HepG2 (cell line): ENCODE measurements around the gene PHF10. TPM values are rescaled to one million over a fixed set of nuclear protein-coding genes. Genes with fewer than 3 reads are reported as not detected.
A peak's percentile ranks its signal among the peaks of the same experiment; 100 is the strongest.

Experiments
- EHMT2 ChIP-seq: fragments of 200-600 bp; sonication (generic); IDR thresholded peaks from 2 replicates; pipeline ENCODE4 v1.7.0; 2017; ENCODE audit warnings: antibody characterized with exemption, low read depth, low read length, borderline replicate concordance
- KLF12 ChIP-seq: sonication (generic); formaldehyde crosslinking; IDR thresholded peaks from 2 replicates; pipeline ENCODE4 v1.4.0; 2020; ENCODE audit warnings: missing genetic modification reagents, borderline replicate concordance
- NCOA2 ChIP-seq: sonication (generic); formaldehyde crosslinking; IDR thresholded peaks from 2 replicates; pipeline ENCODE4 v1.8.0; 2022; ENCODE audit warnings: inconsistent platforms
- NR1H2 ChIP-seq: sonication (generic); formaldehyde crosslinking; IDR thresholded peaks from 2 replicates; pipeline ENCODE4 v1.8.1; 2022; ENCODE audit warnings: low read depth, missing genetic modification reagents, borderline replicate concordance
- NR2F1 ChIP-seq, 2 experiments: fragments of 450-650 bp in 1 of 2; formaldehyde crosslinking in 1 of 2; IDR thresholded peaks; 2 replicates each; pipeline versions ENCODE4 v1.5.0 to v1.6.1; 2016 to 2020; ENCODE audit warnings: mild to moderate bottlenecking in 1 of 2, missing compliant biosample characterization in 1 of 2, missing genetic modification reagents in 1 of 2, moderate library complexity in 1 of 2
- PRDM15 ChIP-seq: sonication (generic); formaldehyde crosslinking; IDR thresholded peaks from 2 replicates; pipeline ENCODE4 v1.4.0; 2020; ENCODE audit warnings: missing genetic modification reagents
- RXRB ChIP-seq: IDR thresholded peaks from 2 replicates; pipeline ENCODE4 v1.6.1; 2016; ENCODE audit warnings: borderline replicate concordance, missing genetic modification reagents, missing compliant biosample characterization
- YEATS4 ChIP-seq: sonication (generic); formaldehyde crosslinking; IDR thresholded peaks from 2 replicates; pipeline ENCODE4 v1.4.0; 2020; ENCODE audit warnings: missing genetic modification reagents, borderline replicate concordance
- ZFYVE20 ChIP-seq: sonication (generic); formaldehyde crosslinking; IDR thresholded peaks from 2 replicates; pipeline ENCODE4 v1.8.0; 2023; ENCODE audit warnings: low read depth, mild to moderate bottlenecking, moderate library complexity, missing genetic modification reagents, borderline replicate concordance
- ZNF230 ChIP-seq: sonication (generic); formaldehyde crosslinking; IDR thresholded peaks from 2 replicates; pipeline ENCODE4 v1.4.0; 2020; ENCODE audit warnings: mild to moderate bottlenecking, missing genetic modification reagents
- ZNF253 ChIP-seq: sonication (generic); formaldehyde crosslinking; IDR thresholded peaks from 2 replicates; pipeline ENCODE4 v1.8.0; 2022; ENCODE audit warnings: mild to moderate bottlenecking, missing genetic modification reagents, borderline replicate concordance
- ZNF496 ChIP-seq: sonication (generic); formaldehyde crosslinking; IDR thresholded peaks from 2 replicates; pipeline ENCODE4 v1.8.1; 2023; ENCODE audit warnings: mild to moderate bottlenecking, moderate library complexity, missing genetic modification reagents; ENCODE audit not compliant: insufficient replicate concordance
- ZNF546 ChIP-seq: sonication (generic); formaldehyde crosslinking; conservative IDR thresholded peaks from 2 replicates; pipeline ENCODE4 v1.8.1; 2023; ENCODE audit warnings: mild to moderate bottlenecking, missing genetic modification reagents
- ZNF577 ChIP-seq: sonication (generic); formaldehyde crosslinking; IDR thresholded peaks from 2 replicates; pipeline ENCODE4 v1.4.0; 2020; ENCODE audit warnings: mild to moderate bottlenecking, low read depth, missing genetic modification reagents, borderline replicate concordance
- ZNF580 ChIP-seq: IDR thresholded peaks from 2 replicates; pipeline ENCODE4 v1.6.1; 2016; ENCODE audit warnings: low read depth, borderline replicate concordance
- ZNF788 ChIP-seq: sonication (generic); formaldehyde crosslinking; IDR thresholded peaks from 2 replicates; pipeline ENCODE4 v1.5.0; 2020; ENCODE audit warnings: mild to moderate bottlenecking, missing genetic modification reagents, borderline replicate concordance
- polyA plus RNA-seq, 8 experiments: library from polyadenylated mRNA; depleted of rRNA in 3 of 8; stranded (reverse) in 7 of 8; unstranded in 1 of 8; fragments of >200 nt; fragmentation: Illumina TruSeq in 4 of 8; extraction: Trizol in 4 of 8; gene quantifications; 2 replicates each; pipeline versions ENCODE4 v1.2.1 to v1.2.3, GENCODE V29; 2011 to 2016; ENCODE audit warnings: low read depth in 4 of 8, missing spikeins in 1 of 8, mixed read lengths in 1 of 8; ENCODE audit not compliant: insufficient read depth in 1 of 8
- total RNA-seq, 5 experiments: library from RNA; depleted of rRNA; stranded (reverse); fragments of >200 nt; fragmentation: Illumina TruSeq; extraction: Trizol; gene quantifications; 2 replicates each; pipeline ENCODE4 v1.2.3, GENCODE V29; 2016; ENCODE audit warnings: low read depth in 1 of 5
- TF ChIP-seq, protein P1 (sequence below): sonication (generic); formaldehyde crosslinking; IDR thresholded peaks from 2 replicates; pipeline ENCODE4 v1.5.0; 2020; ENCODE audit warnings: missing genetic modification reagents, mild to moderate bottlenecking, borderline replicate concordance
- TF ChIP-seq, protein P2 (sequence below): sonication (generic); formaldehyde crosslinking; IDR thresholded peaks from 2 replicates; pipeline ENCODE4 v1.8.1; 2023; ENCODE audit warnings: mild to moderate bottlenecking, missing genetic modification reagents
- TF ChIP-seq, protein P3 (sequence below): sonication (generic); formaldehyde crosslinking; IDR thresholded peaks from 2 replicates; pipeline ENCODE4 v1.8.0; 2022; ENCODE audit warnings: mild to moderate bottlenecking, missing genetic modification reagents

The PHF10 gene
- total and polyA plus RNA-seq, 2 of the 13 experiments (the other 11 are each of a cell fraction or from before 2014, with no cell fraction given): 42.1 to 84.1 TPM

GRCh38 chr6:169725125-169726048 lies 1.1 kb upstream of the PHF10 start (continued):
- TF ChIP-seq, protein P1, sequence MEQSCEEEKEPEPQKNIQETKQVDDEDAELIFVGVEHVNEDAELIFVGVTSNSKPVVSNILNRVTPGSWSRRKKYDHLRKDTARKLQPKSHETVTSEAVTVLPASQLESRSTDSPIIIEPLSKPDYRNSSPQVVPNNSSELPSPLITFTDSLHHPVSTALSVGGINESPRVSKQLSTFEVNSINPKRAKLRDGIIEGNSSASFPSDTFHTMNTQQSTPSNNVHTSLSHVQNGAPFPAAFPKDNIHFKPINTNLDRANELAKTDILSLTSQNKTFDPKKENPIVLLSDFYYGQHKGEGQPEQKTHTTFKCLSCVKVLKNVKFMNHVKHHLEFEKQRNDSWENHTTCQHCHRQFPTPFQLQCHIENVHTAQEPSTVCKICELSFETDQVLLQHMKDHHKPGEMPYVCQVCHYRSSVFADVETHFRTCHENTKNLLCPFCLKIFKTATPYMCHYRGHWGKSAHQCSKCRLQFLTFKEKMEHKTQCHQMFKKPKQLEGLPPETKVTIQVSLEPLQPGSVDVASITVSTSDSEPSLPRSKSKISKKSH (CRISPR knock-in tag): peak; percentile 33; the same call in 1 of the 2 replicates
- TF ChIP-seq ZFYVE20 (no peak; the same call in 1 of the 2 replicates), ZNF577 (CRISPR knock-in tag) (0 out of 2 replicates have a peak, but pooled peaks have one; percentile 2), NR2F1 (CRISPR knock-in tag; IDR thresholded peaks at IDR 0.05) (peak; percentile 98 to 99), ZNF580 (CRISPR knock-in tag) (no peak; the same call in 1 of the 2 replicates), ZNF546 (no peak), ZNF496 (CRISPR knock-in tag) (no peak), ZNF230 (peak; percentile 32), YEATS4 (peak; percentile 83), KLF12 (CRISPR knock-in tag) (no peak), RXRB (CRISPR knock-in tag) (peak; percentile 76), NR1H2 (CRISPR knock-in tag) (no peak), ZNF788 (CRISPR knock-in tag) (0 out of 2 replicates have a peak, but pooled peaks have one; percentile 16), ZNF253 (CRISPR knock-in tag) (no peak; the same call in 1 of the 2 replicates), EHMT2 (no peak), NCOA2 (peak; percentile 92), PRDM15 (CRISPR knock-in tag) (no peak; the same call in none of the 2 replicates)
- TF ChIP-seq, protein P2, sequence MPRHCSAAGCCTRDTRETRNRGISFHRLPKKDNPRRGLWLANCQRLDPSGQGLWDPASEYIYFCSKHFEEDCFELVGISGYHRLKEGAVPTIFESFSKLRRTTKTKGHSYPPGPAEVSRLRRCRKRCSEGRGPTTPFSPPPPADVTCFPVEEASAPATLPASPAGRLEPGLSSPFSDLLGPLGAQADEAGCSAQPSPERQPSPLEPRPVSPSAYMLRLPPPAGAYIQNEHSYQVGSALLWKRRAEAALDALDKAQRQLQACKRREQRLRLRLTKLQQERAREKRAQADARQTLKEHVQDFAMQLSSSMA (CRISPR knock-in tag): no peak
- TF ChIP-seq, protein P3, sequence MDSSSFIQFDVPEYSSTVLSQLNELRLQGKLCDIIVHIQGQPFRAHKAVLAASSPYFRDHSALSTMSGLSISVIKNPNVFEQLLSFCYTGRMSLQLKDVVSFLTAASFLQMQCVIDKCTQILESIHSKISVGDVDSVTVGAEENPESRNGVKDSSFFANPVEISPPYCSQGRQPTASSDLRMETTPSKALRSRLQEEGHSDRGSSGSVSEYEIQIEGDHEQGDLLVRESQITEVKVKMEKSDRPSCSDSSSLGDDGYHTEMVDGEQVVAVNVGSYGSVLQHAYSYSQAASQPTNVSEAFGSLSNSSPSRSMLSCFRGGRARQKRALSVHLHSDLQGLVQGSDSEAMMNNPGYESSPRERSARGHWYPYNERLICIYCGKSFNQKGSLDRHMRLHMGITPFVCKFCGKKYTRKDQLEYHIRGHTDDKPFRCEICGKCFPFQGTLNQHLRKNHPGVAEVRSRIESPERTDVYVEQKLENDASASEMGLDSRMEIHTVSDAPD (CRISPR knock-in tag): peak; percentile 19; the same call in 1 of the 2 replicates
